IPS-20b (cell line): ENCODE results near the gene ZNF71.

Experiments
- H3K27ac ChIP-seq: one replicate; pipeline ENCODE4 v1.5.1; 2013; ENCODE audit warnings: low read length
- H3K27me3 ChIP-seq: 2 replicates; pipeline ENCODE4 v1.6.1; 2013; ENCODE audit warnings: mild to moderate bottlenecking, low read length, inconsistent platforms; ENCODE audit not compliant: insufficient read depth
- H3K36me3 ChIP-seq: 2 replicates; pipeline ENCODE4 v1.6.1; 2013; ENCODE audit warnings: low read depth, mild to moderate bottlenecking, inconsistent platforms, low read length, moderate library complexity; ENCODE audit not compliant: insufficient read depth
- H3K4me1 ChIP-seq: 2 replicates; pipeline ENCODE4 v1.6.1; 2013; ENCODE audit warnings: mild to moderate bottlenecking, control low read depth, inconsistent platforms, low read length, moderate library complexity; ENCODE audit not compliant: insufficient read depth
- H3K4me3 ChIP-seq: 2 replicates; pipeline ENCODE4 v1.5.1; 2013; ENCODE audit warnings: mild to moderate bottlenecking, low read length, inconsistent platforms
- H3K9ac ChIP-seq: 2 replicates; pipeline ENCODE4 v1.6.1; 2013; ENCODE audit warnings: low read depth, mild to moderate bottlenecking, inconsistent platforms, low read length, moderate library complexity
- H3K9me3 ChIP-seq: 2 replicates; pipeline ENCODE4 v1.6.1; 2013; ENCODE audit warnings: mild to moderate bottlenecking, low read depth, low read length, inconsistent platforms; ENCODE audit not compliant: insufficient read depth

Gene ZNF71

DNA sequence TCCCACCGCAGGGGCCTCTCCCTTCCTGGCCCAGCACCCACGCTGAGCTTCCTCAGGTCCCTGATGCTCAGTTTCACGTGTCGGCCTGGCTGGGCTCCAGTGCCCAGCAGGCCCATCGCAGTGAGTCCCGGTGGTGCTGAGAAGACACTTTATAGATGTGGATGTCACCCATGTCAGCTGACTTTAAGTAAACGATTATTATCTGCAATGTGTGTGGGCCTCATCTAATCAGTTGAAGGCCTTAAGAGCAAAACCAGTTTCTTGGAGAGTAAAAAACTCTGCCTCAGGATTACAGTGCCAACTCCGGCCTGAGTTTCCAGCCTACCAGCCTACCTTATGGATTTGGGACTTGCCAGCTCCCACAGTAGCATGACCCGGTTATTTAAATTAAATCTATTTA is 30.6 kb downstream of the ZNF71 start:
- Histone ChIP-seq H3K9me3 (peaks cover 87% of the 10 kb centered on the region), H3K27me3 (no peaks in the 10 kb centered on the region), H3K9ac (no peak overlapping the region), H3K27ac (no peak overlapping the region), H3K36me3 (peaks cover 30% of the 10 kb centered on the region), H3K4me1 (no peaks in the 10 kb centered on the region), H3K4me3 (no peak overlapping the region)

DNA sequence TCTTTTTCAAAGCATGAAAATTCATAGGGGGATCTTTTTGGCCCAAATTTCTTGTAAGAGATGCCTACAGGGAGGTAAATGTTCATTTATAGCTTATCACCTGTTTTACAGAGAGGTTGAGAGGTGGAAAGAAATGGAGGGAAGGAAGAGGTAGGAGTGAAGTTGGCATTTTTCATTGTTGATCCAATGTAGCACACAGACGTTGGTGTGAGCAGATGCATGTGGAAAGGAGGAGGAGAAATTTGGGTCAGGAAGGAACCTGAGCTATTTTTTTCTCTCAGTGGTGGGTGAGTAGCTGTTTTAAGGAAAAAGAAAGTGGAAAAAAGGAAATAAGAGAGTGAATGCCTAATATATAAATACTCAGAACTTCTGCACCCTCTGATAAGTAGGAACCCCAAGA is 37.9 kb downstream of the ZNF71 start:
- Histone ChIP-seq H3K9me3 (peaks cover 80% of the 10 kb centered on the region), H3K36me3 (no peaks in the 10 kb centered on the region), H3K27me3 (no peaks in the 10 kb centered on the region), H3K4me3 (no peak overlapping the region), H3K27ac (no peak overlapping the region), H3K9ac (no peak overlapping the region), H3K4me1 (no peaks in the 10 kb centered on the region)

GRCh38 chr19:56637976-56638555 is 43.0 kb downstream of the ZNF71 start:
- no peak overlapping the region for H3K9ac ChIP-seq
- no peak overlapping the region for H3K27ac ChIP-seq
- H3K9me3 ChIP-seq = peaks cover 76% of the 10 kb centered on the region
- no peak overlapping the region for H3K4me3 ChIP-seq
- no peaks in the 10 kb centered on the region for H3K36me3 ChIP-seq
- no peaks in the 10 kb centered on the region for H3K27me3 ChIP-seq
- no peaks in the 10 kb centered on the region for H3K4me1 ChIP-seq

DNA sequence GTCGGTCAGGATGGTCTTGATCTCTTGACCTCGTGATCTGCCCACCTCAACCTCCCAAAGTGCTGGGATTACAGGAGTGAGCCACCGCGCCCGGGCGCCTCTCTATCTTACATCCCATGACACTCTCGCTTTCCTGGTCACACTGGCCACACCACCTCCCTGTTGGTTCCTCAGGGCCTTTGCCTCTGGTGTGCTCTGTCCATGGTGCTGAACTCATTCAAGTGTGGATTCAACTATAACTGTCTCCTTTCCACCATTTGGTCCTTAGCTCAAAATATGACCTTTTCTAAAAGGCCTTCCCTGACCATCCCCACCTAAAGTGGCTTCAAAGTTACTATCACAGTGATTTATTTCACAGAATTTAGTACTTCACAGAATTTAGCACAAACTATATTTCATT is 44.1 kb downstream of the ZNF71 start:
- Histone ChIP-seq H3K9ac (no peak overlapping the region), H3K4me1 (no peaks in the 10 kb centered on the region)

GRCh38 chr19:56642711-56643459 is 47.8 kb downstream of the ZNF71 start, which contains the start of gene SMIM17:
SMIM17 (plus strand) TSS chr19:56643159; CDS start chr19:56645668, 2,509 bp downstream.
- peaks cover 86% of the 10 kb centered on the region for H3K9me3 ChIP-seq
- H3K4me1 ChIP-seq = no peaks in the 10 kb centered on the region
- no peak within 1 kb of the TSS for H3K4me3 ChIP-seq
- H3K27ac ChIP-seq = no peak within 1 kb of the TSS
- H3K9ac ChIP-seq = no peak within 1 kb of the TSS
- H3K36me3 ChIP-seq = no peaks in the 10 kb centered on the region
- no peaks in the 10 kb centered on the region for H3K27me3 ChIP-seq

More for the DNA sequence above, 44.1 kb downstream of the ZNF71 start:
- no peaks in the 10 kb centered on the region for H3K36me3 ChIP-seq
- H3K9me3 ChIP-seq = peaks cover 76% of the 10 kb centered on the region
- H3K4me3 ChIP-seq = no peak overlapping the region
- no peak overlapping the region for H3K27ac ChIP-seq
- H3K27me3 ChIP-seq = no peaks in the 10 kb centered on the region

DNA sequence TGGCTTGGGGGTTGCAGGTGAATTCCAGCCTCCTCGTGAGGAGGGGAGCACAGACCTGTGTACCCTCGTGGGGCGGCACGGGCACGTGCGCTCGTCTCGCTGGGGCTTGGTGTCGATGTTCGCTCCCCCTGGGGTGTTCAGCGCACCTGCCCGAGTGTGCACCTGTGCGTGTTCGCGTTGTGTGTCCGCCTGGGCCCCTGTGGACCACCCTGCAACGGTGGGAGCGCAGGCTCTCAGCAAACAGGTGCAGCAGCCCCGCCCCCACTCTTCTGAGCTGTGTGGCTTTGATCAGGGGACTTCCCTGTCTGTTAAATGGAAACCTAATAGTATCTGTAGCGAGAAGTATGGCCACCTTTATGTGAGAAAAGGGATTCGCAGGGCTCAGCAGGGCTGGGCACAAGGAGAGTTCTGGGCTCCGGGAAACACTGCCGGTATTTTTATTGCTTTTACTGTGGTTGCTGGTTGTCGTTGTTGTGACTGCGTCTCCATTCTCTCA is 48.4 kb downstream of the ZNF71 start:
- Histone ChIP-seq H3K4me3 (no peak overlapping the region), H3K9ac (no peak overlapping the region), H3K36me3 (no peaks in the 10 kb centered on the region), H3K27ac (no peak overlapping the region), H3K9me3 (peaks cover 86% of the 10 kb centered on the region), H3K27me3 (no peaks in the 10 kb centered on the region), H3K4me1 (no peaks in the 10 kb centered on the region)

DNA sequence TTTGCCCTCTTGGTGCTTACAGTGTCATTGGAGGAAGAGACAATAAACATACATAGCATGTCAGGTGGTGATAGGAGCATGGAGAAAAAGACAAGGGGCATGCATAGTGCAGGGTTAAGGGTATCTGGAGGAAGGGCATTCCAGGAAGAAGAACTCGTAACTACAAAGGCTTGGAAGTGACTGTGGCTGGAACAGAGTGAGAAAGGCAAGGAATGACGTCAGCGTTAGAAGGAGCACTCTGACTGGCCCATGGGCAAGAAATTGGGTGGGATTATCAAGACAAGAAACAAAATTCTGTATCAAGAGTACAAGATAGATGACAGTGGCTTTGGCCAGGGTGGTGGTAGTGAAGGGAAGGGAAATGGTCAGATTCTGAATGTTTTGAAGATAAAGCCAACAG is 59.0 kb downstream of the ZNF71 start:
- peaks cover 91% of the 10 kb centered on the region for H3K9me3 ChIP-seq
- no peaks in the 10 kb centered on the region for H3K4me1 ChIP-seq
- H3K9ac ChIP-seq = no peak overlapping the region
- no peak overlapping the region for H3K4me3 ChIP-seq
- H3K27ac ChIP-seq = no peak overlapping the region
- H3K27me3 ChIP-seq = no peaks in the 10 kb centered on the region
- H3K36me3 ChIP-seq = no peaks in the 10 kb centered on the region

DNA sequence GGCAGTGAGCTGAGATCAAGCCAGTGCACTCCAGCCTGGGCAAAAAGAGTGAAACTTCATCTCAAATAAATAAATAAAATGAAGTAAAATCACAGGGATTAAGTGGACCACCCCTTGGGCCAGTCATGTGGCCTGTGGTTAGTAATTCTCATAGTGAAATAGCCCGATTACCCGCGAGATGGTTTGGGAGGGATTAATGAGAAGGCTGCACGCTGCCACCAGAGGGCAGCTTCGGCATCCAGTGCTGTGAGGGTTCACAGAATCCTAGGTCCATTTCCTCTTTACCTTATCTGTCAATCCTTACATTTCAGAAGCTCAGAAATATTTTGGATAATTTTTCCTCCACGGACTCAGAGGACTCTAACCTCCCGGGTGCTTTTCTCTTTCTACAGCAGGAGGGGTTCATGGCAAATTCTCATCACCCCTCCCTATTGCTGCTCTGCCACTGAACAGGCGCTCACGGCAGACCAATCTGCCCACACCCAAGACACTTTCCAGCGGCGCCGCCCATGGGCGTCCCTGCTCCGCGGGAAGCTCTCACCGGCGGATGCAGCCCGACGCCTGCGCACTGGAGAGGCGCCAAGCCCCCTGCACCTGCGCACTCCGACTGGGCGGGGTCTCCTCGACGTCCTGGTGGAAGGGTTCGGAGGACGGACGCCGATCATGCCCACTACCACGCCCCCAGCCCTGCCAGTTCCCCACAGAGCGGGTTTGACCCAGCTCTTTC is 65.4 kb downstream of the ZNF71 start:
- H3K27me3 ChIP-seq = no peaks in the 10 kb centered on the region
- no peak overlapping the region for H3K9ac ChIP-seq
- H3K4me1 ChIP-seq = no peaks in the 10 kb centered on the region
- no peak overlapping the region for H3K27ac ChIP-seq
- peaks cover 83% of the 10 kb centered on the region for H3K9me3 ChIP-seq
- no peaks in the 10 kb centered on the region for H3K36me3 ChIP-seq
- H3K4me3 ChIP-seq = no peak overlapping the region

DNA sequence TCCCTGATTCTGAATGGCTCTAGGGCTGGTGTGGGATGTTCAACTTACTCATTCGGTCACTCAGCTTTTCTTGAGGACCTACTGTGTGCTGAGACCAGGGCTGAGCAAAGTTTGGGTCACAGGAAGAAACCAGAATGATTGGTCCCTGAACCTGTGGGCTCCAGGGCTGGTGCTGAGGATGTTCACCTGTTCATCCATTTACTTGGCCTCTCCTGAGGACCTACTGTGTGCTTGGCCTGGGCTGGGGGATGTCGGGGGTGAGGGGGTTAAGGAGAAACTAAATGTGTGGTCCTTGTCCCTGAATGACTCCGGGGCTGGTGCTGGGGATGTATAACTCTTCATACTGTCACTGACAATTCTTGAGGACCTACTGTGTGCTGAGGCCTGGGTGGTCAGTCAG is 66.1 kb downstream of the ZNF71 start:
- Histone ChIP-seq H3K9me3 (peaks cover 87% of the 10 kb centered on the region), H3K27ac (no peak overlapping the region), H3K27me3 (no peaks in the 10 kb centered on the region), H3K4me3 (no peak overlapping the region), H3K4me1 (no peaks in the 10 kb centered on the region), H3K36me3 (no peaks in the 10 kb centered on the region), H3K9ac (no peak overlapping the region)

- Histone ChIP-seq H3K27me3 (no peaks in the 10 kb centered on the region), H3K4me3 (no peak overlapping the region), H3K36me3 (no peaks in the 10 kb centered on the region), H3K9me3 (peaks cover 88% of the 10 kb centered on the region), H3K4me1 (no peaks in the 10 kb centered on the region), H3K9ac (no peak overlapping the region), H3K27ac (no peak overlapping the region)
These were observed 68.9 kb downstream of the ZNF71 start for GRCh38 chr19:56663931-56664500.

GRCh38 chr19:56664511-56664910 is 69.4 kb downstream of the ZNF71 start:
- Histone ChIP-seq H3K9ac (no peak overlapping the region), H3K36me3 (no peaks in the 10 kb centered on the region), H3K27me3 (no peaks in the 10 kb centered on the region), H3K4me3 (no peak overlapping the region), H3K4me1 (no peaks in the 10 kb centered on the region), H3K27ac (no peak overlapping the region), H3K9me3 (peaks cover 86% of the 10 kb centered on the region)
